Right kidney (tissue), 1 donor: ENCODE data around the gene MMS22L.
"Not testable (repeated sequence)": the region's sequence is repeated elsewhere in the genome, so short reads cannot be mapped to it uniquely, and the experiment has no call there.

ENCODE experiments used
- DNase-seq: peaks from one replicate; pipeline ENCODE4 v3.0.0-alpha.2; 2016

The MMS22L gene

DNA sequence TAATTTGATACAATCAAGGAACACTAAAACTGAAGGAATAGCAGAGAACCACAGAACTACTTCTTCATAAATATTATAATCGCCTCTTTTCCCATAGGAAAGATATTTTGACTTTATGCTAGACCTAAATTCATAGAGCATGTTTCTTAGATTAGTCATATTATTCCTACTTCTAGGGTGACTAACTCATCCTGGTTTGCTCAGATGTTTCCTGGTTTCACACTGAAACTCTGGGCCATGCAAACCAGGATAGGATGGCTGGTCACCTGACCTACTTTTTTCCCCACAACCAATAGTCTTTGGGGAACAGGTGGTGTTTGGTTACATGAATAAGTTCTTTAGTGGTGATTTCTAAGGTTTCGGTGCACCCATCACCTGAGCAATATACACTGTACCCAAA lies 42.8 kb downstream of the MMS22L start:
- DNase-seq: no peak

DNA sequence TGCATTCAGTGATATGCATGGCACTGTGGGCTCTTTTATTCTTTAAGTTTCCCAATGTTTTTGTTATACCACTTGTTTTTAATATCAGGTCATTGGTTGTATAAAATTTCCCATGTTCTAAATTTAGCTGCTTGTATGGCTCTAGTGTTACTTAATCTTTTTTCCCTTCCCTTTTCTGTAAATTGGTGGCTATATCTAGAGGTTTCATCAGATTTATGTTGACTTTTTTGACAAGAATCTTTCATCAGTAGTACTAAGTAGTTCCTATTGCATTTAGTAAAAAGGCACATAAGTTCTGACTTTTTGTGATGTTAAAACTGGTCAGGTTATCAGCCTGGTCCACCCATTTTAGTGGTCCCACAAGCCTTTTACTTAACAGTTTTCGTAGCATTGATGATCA lies 51.1 kb downstream of the MMS22L start:
- no peak for DNase-seq

- no peak for DNase-seq
Observed at GRCh38 chr6:97222903-97223302, 60.1 kb downstream of the MMS22L start.

- no peak for DNase-seq
Observed at GRCh38 chr6:97218912-97219311, 64.1 kb downstream of the MMS22L start.

- DNase-seq: no peak
Observed at GRCh38 chr6:97215157-97215769, 67.8 kb downstream of the MMS22L start.

- no peak for DNase-seq
Observed at GRCh38 chr6:97214671-97215070, 68.3 kb downstream of the MMS22L start.

DNA sequence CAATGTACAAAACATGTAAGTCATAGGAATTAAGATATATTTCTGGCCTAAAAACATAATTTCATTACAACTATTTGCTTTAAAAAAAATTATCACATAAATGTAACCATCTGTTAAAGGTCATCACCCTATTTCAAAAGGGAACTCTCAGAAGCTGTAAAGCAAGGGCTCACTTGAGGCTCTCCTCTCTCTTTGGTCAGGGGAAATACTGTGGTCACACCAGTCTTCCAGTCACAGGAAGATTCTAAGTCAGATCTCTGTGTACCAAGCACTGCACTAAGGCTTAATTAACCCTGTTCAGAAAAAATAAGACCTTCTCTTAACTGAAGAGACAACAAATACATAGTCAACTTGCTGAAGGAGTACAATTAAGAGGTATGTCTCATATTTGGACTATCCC lies 75.6 kb downstream of the MMS22L start:
- DNase-seq: no peak

- DNase-seq: no peak
Observed at GRCh38 chr6:97205966-97206365, 77.0 kb downstream of the MMS22L start.

- no peak for DNase-seq
Observed at GRCh38 chr6:97203343-97203742, 79.7 kb downstream of the MMS22L start.

DNA sequence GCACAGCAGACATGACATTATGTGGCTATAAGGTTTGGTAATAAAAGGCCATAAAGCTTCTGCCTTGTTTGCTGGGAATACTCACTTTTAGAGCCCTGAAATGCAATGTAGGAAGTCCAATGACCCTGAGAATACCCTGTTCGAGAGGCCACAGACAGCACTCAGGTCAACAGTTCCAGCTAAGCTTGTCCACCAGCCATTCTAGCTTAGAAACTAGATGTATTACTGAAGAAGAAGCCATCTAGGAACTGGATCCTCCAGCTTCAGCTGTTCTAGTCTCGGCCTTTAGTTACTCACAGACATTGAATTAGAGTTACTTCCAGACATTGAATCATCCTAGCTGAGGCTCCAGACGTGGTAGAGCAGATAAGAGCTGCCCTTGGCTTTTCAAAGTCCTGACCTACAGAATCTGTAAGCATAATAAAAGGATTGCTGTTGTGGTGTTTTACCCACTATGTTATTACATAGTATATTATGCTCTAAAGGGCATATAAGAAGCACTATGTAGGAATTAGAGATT lies 84.9 kb downstream of the MMS22L start:
- DNase-seq: no peak

DNA sequence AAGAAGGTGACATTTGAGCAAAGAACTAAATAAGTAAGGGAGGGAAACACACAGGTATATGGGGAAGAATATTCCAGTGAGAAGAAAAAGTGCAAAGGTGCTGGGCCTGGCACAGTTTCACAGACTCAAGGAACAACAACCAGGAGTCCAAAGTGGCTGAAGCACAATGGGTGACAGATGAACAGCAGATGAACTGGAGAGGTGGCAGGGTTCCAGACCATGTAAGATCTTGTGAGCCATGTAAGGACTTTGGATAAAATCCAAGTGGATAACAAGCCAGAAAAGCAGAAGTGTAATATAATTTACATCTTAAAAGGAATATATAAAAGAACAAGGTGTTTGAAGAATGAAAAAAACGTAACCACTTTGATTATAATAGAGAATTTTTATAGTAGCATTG lies 87.9 kb downstream of the MMS22L start:
- DNase-seq: no peak

- no peak for DNase-seq
Observed at GRCh38 chr6:97189767-97190166, 93.2 kb downstream of the MMS22L start.

DNA sequence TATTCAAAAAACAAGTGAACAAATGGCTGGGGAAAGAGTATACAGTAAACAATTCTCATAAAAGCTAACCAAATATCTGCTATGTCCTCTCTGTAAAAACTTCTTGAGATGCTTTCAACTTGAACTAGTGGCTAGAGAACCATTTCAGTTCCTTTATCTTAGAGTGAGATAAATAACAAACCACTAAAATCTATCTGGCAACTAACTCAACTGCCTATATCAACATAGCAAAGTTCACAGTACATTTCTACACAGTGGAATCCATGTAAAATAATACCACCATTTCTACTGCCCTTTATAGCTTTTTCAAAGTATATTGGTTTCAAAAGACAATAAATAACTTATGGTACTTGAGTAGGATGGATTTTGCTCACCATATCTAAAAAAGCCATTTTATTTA lies 95.1 kb downstream of the MMS22L start:
- DNase-seq: no peak

- DNase-seq: no peak
Observed at GRCh38 chr6:97186416-97186999, 96.5 kb downstream of the MMS22L start.

DNA sequence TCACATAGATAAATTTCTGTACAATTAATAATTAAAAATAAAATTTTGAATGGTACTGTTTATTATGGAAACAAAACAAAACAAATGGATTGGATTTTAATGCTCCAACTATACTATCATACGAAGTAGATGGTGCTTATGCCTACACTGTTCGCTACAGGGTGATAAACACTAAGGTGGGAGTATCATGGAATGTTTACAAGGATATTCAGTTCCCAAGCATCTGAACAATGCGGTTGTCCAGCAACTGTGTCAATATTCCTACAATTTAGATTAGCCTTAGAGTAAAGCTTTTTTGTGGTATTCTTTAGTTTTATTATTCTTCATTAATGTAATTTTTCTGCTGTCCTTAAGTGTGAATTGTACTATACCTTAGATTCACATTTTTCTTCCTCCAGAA lies 105.1 kb downstream of the MMS22L start:
- DNase-seq: no peak

GRCh38 chr6:97176468-97176867 lies 106.5 kb downstream of the MMS22L start:
- no peak for DNase-seq

- no peak for DNase-seq
Observed at GRCh38 chr6:97175806-97176205, 107.2 kb downstream of the MMS22L start.

DNA sequence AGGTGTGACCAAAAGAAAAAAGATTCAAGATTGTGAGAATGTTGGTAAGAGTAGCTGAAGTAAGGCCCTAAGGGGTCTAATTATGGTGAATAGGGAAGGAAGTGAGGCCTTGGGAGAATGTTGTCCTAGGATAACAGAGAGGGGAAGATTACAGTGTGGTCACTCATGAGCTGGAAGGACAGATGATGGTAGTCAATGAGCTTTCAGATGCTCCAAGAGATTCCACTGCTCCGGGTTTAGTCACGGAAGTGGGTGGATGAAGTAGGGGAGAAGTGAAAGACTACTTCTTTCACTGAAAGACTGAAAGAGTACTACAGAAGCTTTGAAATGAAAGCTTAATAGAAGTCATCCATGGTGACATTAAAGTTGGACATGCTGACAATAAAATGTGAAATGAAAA lies 108.5 kb downstream of the MMS22L start:
- DNase-seq: no peak

DNA sequence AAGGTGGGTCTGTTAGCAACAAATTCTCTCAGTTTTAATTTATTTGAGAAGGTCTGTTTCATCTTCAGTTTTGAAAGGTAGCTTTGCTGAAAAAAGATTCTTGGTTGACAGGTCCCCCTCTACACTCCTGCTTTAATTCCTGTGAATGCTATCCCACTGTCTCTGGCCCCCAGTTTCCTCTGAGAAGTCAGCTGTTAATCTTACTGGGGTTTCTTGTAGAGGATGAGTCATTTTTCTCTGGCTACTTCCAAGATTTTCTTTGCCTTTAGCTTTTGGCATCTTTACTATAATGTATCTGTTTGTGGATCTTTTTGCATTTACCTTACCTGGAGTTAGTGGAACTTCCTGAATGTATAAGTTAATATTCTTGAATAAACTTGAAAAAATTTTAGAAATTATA lies 122.7 kb downstream of the MMS22L start:
- DNase-seq: no peak

- DNase-seq: not testable (repeated sequence)
Observed at GRCh38 chr6:97155447-97155846, 127.6 kb downstream of the MMS22L start.

- DNase-seq: no peak
Observed at GRCh38 chr6:97154015-97154414, 129.0 kb downstream of the MMS22L start.

DNA sequence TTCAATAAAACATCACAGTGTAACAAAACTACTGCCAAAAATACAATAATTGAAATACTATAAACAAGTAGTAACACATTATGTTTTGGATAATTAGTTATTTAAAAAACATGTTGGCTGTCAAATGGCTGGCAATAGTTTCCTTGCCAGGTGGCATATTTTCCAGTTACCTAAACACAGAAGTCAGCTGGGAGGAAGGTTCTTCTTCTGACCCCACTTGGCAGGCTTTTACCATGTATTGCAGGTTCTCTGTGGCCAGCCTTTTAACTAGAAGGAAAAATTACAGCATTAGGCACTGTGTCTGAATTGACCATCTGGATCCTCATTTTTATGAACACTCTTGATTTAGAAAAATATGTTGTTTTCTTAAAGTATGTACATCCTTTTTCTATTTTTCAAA lies 131.4 kb downstream of the MMS22L start:
- no peak for DNase-seq

DNA sequence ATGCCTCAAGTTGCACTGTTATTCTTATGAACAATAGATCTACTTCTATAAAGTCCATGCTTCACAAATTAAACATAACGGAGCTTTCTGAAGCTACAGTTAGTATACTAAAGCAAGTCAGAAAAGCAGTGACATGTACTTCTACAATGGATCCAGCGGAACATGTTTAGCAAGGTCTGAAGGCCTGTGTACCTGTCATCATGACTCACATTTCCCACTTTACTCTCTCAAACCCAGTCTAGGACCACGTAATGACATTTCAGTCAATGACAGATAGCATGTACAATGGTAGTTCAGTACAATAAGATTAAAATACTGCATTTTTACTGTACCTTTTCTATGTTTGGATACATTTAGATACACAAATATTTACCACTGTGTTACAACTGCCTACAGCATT lies 132.1 kb downstream of the MMS22L start:
- no peak for DNase-seq

GRCh38 chr6:97147421-97147820 lies 135.6 kb downstream of the MMS22L start:
- DNase-seq: no peak

GRCh38 chr6:97145691-97146090 lies 137.3 kb downstream of the MMS22L start:
- no peak for DNase-seq
